H9 (cell line): ENCODE data around the gene TCEAL9. TPM values are rescaled to one million over a fixed set of nuclear protein-coding genes. Genes with fewer than 3 reads are reported as not detected.

Experiments used
- DNase-seq: peaks from one replicate; pipeline ENCODE4 v3.0.0-alpha.2; 2017
- H2AFZ ChIP-seq: one replicate; pipeline ENCODE4 v1.6.1; 2013; ENCODE audit warnings: mild to moderate bottlenecking, low read length, control low read depth, moderate library complexity
- H2AK5ac ChIP-seq: 2 replicates; pipeline ENCODE4 v1.6.1; 2013; ENCODE audit warnings: low read length, control low read depth, mixed read lengths; ENCODE audit not compliant: insufficient read length
- H2BK120ac ChIP-seq: one replicate; pipeline ENCODE4 v1.6.1; 2013; ENCODE audit warnings: low read depth, mild to moderate bottlenecking, low read length, control low read depth, inconsistent platforms; ENCODE audit not compliant: poor library complexity, severe bottlenecking
- H2BK12ac ChIP-seq: 2 replicates; pipeline ENCODE4 v1.6.1; 2013; ENCODE audit warnings: low read length, control low read depth, mixed read lengths, low read depth; ENCODE audit not compliant: insufficient read length
- H2BK15ac ChIP-seq: 2 replicates; pipeline ENCODE4 v1.6.1; 2013; ENCODE audit warnings: low read depth, low read length, control low read depth
- H2BK20ac ChIP-seq: one replicate; pipeline ENCODE4 v1.6.1; 2013; ENCODE audit warnings: low read depth, mild to moderate bottlenecking, low read length, control low read depth, inconsistent platforms; ENCODE audit not compliant: poor library complexity, severe bottlenecking
- H2BK5ac ChIP-seq: 2 replicates; pipeline ENCODE4 v1.6.1; 2013; ENCODE audit warnings: low read length, control low read depth, mixed read lengths; ENCODE audit not compliant: insufficient read length
- H3K14ac ChIP-seq: 2 replicates; pipeline ENCODE4 v1.6.1; 2013; ENCODE audit warnings: low read length, control low read depth; ENCODE audit not compliant: insufficient read depth
- H3K18ac ChIP-seq: 2 replicates; pipeline ENCODE4 v1.6.1; 2013; ENCODE audit warnings: low read depth, mild to moderate bottlenecking, mixed read lengths, low read length, control low read depth; ENCODE audit not compliant: insufficient read length
- H3K23ac ChIP-seq: 2 replicates; pipeline ENCODE4 v1.6.1; 2013; ENCODE audit warnings: low read length, control low read depth, mixed read lengths, low read depth; ENCODE audit not compliant: insufficient read length
- H3K23me2 ChIP-seq: 2 replicates; pipeline ENCODE4 v1.6.1; 2013; ENCODE audit warnings: low read depth, mild to moderate bottlenecking, mixed read lengths, low read length, control low read depth; ENCODE audit not compliant: insufficient read length, poor library complexity, severe bottlenecking
- H3K27ac ChIP-seq: 2 replicates; pipeline ENCODE4 v1.5.1; 2013; ENCODE audit warnings: low read length, control low read depth, mixed read lengths, low read depth; ENCODE audit not compliant: insufficient read length
- H3K27me3 ChIP-seq: 2 replicates; pipeline ENCODE4 v1.6.1; 2013; ENCODE audit warnings: low read length, control low read depth, inconsistent platforms; ENCODE audit not compliant: insufficient read depth
- H3K4ac ChIP-seq: 2 replicates; pipeline ENCODE4 v1.6.1; 2013; ENCODE audit warnings: low read depth, mild to moderate bottlenecking, control low read depth, inconsistent platforms, low read length, moderate library complexity
- H3K4me1 ChIP-seq: 2 replicates; pipeline ENCODE4 v1.6.1; 2013; ENCODE audit warnings: low read length, control low read depth, inconsistent platforms; ENCODE audit not compliant: insufficient read depth
- H3K4me2 ChIP-seq: 2 replicates; pipeline ENCODE4 v1.6.1; 2013; ENCODE audit warnings: low read length, control low read depth, mixed read lengths; ENCODE audit not compliant: insufficient read length, insufficient read depth
- H3K56ac ChIP-seq: 2 replicates; pipeline ENCODE4 v1.6.1; 2013; ENCODE audit warnings: low read depth, mild to moderate bottlenecking, mixed read lengths, low read length, control low read depth; ENCODE audit not compliant: insufficient read length
- H3K79me1 ChIP-seq: 2 replicates; pipeline ENCODE4 v1.6.1; 2013; ENCODE audit warnings: low read depth, mild to moderate bottlenecking, moderate library complexity, low read length, control low read depth, inconsistent platforms; ENCODE audit not compliant: insufficient read depth, poor library complexity, severe bottlenecking
- H3K79me2 ChIP-seq: 2 replicates; pipeline ENCODE4 v1.6.1; 2013; ENCODE audit warnings: low read length, control low read depth, inconsistent platforms; ENCODE audit not compliant: insufficient read depth
- H3K9ac ChIP-seq: 2 replicates; pipeline ENCODE4 v1.6.1; 2013; ENCODE audit warnings: low read length, control low read depth, mixed read lengths; ENCODE audit not compliant: insufficient read length; ENCODE audit errors: extremely low read depth
- H3K9me3 ChIP-seq: one replicate; pipeline ENCODE4 v1.6.1; 2013; ENCODE audit warnings: low read depth, low read length, inconsistent platforms; ENCODE audit not compliant: control insufficient read depth
- H3T11ph ChIP-seq: one replicate; pipeline ENCODE4 v1.6.1; 2013; ENCODE audit warnings: mild to moderate bottlenecking, low read length, control low read depth, inconsistent platforms
- H4K20me1 ChIP-seq: one replicate; pipeline ENCODE4 v1.6.1; 2013; ENCODE audit not compliant: control insufficient read depth, insufficient read length, insufficient read depth
- H4K5ac ChIP-seq: 2 replicates; pipeline ENCODE4 v1.6.1; 2013; ENCODE audit warnings: low read depth, mild to moderate bottlenecking, mixed read lengths, low read length, control low read depth; ENCODE audit not compliant: insufficient read length
- H4K8ac ChIP-seq: replicated peaks from 2 replicates; pipeline ENCODE4 v1.6.1; 2013; ENCODE audit warnings: low read length, control low read depth, mixed read lengths, low read depth; ENCODE audit not compliant: insufficient read length
- H4K91ac ChIP-seq: 2 replicates; pipeline ENCODE4 v1.6.1; 2013; ENCODE audit warnings: low read depth, mild to moderate bottlenecking, moderate library complexity, mixed read lengths, low read length, control low read depth; ENCODE audit not compliant: insufficient read length
- H3K27ac Mint-ChIP-seq, 3 experiments: 2 replicates in 2 of 3; 3 replicates in 1 of 3; pipeline ENCODE4 v1.8.0; 2020 to 2021; ENCODE audit warnings: mixed read lengths in 3 of 3, mild to moderate bottlenecking in 1 of 3, moderate library complexity in 1 of 3
- H3K27me3 Mint-ChIP-seq: 2 replicates; pipeline ENCODE4 v1.8.0; 2021; ENCODE audit warnings: low read depth, mild to moderate bottlenecking, moderate library complexity, mixed read lengths
- H3K36me3 Mint-ChIP-seq, 3 experiments: 2 replicates in 2 of 3; 3 replicates in 1 of 3; pipeline ENCODE4 v1.8.0; 2020 to 2021; ENCODE audit warnings: low read depth in 3 of 3, mixed read lengths in 3 of 3; ENCODE audit not compliant: insufficient read depth in 1 of 3
- H3K4me1 Mint-ChIP-seq, 2 experiments: 2 replicates each; pipeline ENCODE4 v1.8.0; 2020; ENCODE audit warnings: mixed read lengths in 2 of 2
- H3K4me3 Mint-ChIP-seq, 2 experiments: 2 replicates in 1 of 2; 3 replicates in 1 of 2; pipeline ENCODE4 v1.8.0; 2020 to 2021; ENCODE audit warnings: mild to moderate bottlenecking in 2 of 2, mixed read lengths in 2 of 2, moderate library complexity in 1 of 2
- H3K9me3 Mint-ChIP-seq, 2 experiments: 2 replicates in 1 of 2; 3 replicates in 1 of 2; pipeline ENCODE4 v1.8.0; 2020; ENCODE audit warnings: mild to moderate bottlenecking in 2 of 2, mixed read lengths in 2 of 2, moderate library complexity in 1 of 2
- CTCF ChIP-seq: fragments of 200-600 bp; sonication (generic); conservative IDR thresholded peaks from 3 replicates; pipeline ENCODE4 v1.8.0; 2021; ENCODE audit warnings: antibody characterized with exemption, mild to moderate bottlenecking
- whole genome bisulfite sequencing: extraction: QIAGEN DNeasy Blood & Tissue Kit; methylation state at CpG from one replicate; pipeline ENCODE4 v1.1.7; 2013; ENCODE audit warnings: missing lambda C conversion rate, low lambda C conversion rate, mixed read lengths; ENCODE audit not compliant: insufficient read length; ENCODE audit errors: extremely low coverage; 5-methylcytosine and 5-hydroxymethylcytosine counted together
- total RNA-seq: library from RNA; stranded (reverse); gene quantifications from 2 replicates; pipeline ENCODE4 v1.2.1, GENCODE V29; 2021

TCEAL9 gene
- total RNA-seq, 1 experiment from 2014 or later = 30.5 TPM

- Histone ChIP-seq H3K23ac (no peak overlapping the region), H2BK20ac (no peak overlapping the region), H2AK5ac (no peak overlapping the region), H3K27me3 (no peaks in the 10 kb centered on the region), H3K9me3 (no peaks in the 10 kb centered on the region), H3K4ac (no peak overlapping the region), H4K5ac (no peak overlapping the region), H3K18ac (no peak overlapping the region), H3K56ac (no peak overlapping the region), H4K91ac (no peak overlapping the region), H3K27ac (no peak overlapping the region), H3T11ph (no peak overlapping the region), H3K14ac (no peak overlapping the region), H2BK5ac (no peak overlapping the region), H3K4me2 (no peak overlapping the region), H4K8ac (no peak overlapping the region), H2BK120ac (no peak overlapping the region), H2BK15ac (no peak overlapping the region), H4K20me1 (no peaks in the 10 kb centered on the region), H3K79me1 (no peaks in the 10 kb centered on the region), H3K4me1 (no peaks in the 10 kb centered on the region), H2AFZ (no peak overlapping the region), H3K9ac (no peak overlapping the region), H2BK12ac (no peak overlapping the region), H3K79me2 (peaks cover 2% of the 10 kb centered on the region; the same call in 1 of the 2 replicates), H3K23me2 (peaks cover 3% of the 10 kb centered on the region)
- H3K9me3 Mint-ChIP-seq = peaks cover 5 to 44% of the 10 kb centered on the region in 2 experiments; a peak in 4 of 5 replicates
- no peak for DNase-seq
- H3K27me3 Mint-ChIP-seq = no peaks in the 10 kb centered on the region
- H3K4me1 Mint-ChIP-seq = peaks cover 10 to 13% of the 10 kb centered on the region in 2 experiments
- peaks cover 6 to 8% (median 8%) of the 10 kb centered on the region in 3 experiments for H3K36me3 Mint-ChIP-seq
- H3K4me3 Mint-ChIP-seq = no peak overlapping the region
- no CpG with 5 or more reads among the region's 2 CpGs for WGBS
- TF ChIP-seq CTCF = no peak
- no peak overlapping the region for H3K27ac Mint-ChIP-seq
Measured at GRCh38 chrX:103372886-103373285, 16.6 kb downstream of the TCEAL9 start.
